Caco-2 (cell line): Measurements from ENCODE around the gene FAM8A1. TPM values are rescaled to one million over a fixed set of nuclear protein-coding genes. Genes with fewer than 3 reads are reported as not detected.

Experiments
- BruUV-seq: library from RNA; stranded (reverse); fragments of 400-500 nt; replicated peaks from 2 replicates; lab custom pipeline; 2021; lab: Mats Ljungman, UMichigan
- CTCF ChIA-PET: fragments of 300-600 bp; sonication (Branson Sonifier 250); formaldehyde crosslinking; loops from one replicate; lab custom pipeline; 2022; ENCODE audit warnings: antibody characterized with exemption; lab: Charles Lee
- POLR2A ChIA-PET: fragments of 300-600 bp; sonication (Branson Sonifier 250); formaldehyde crosslinking; loops from one replicate; lab custom pipeline; 2022; ENCODE audit warnings: antibody characterized with exemption; lab: Charles Lee
- DNase-seq, 2 experiments: peaks; one replicate each; pipeline versions ENCODE4 v3.0.0 to v3.0.0-alpha.2; 2020 to 2022
- H3K27me3 ChIP-seq: replicated peaks from 2 replicates; pipeline ENCODE4 v1.6.0; 2011; ENCODE audit warnings: low read length; ENCODE audit not compliant: control insufficient read depth, insufficient read depth
- H3K36me3 ChIP-seq: 2 replicates; pipeline ENCODE4 v1.5.1; 2011; ENCODE audit warnings: low read length; ENCODE audit not compliant: control insufficient read depth, insufficient read depth
- H3K4me1 ChIP-seq: fragments of 250-450 bp; sonication (Bioruptor Pico); 2 replicates; pipeline ENCODE4 v1.5.1; 2020; ENCODE audit warnings: mild to moderate bottlenecking
- H3K4me3 ChIP-seq: 2 replicates; pipeline ENCODE4 v1.5.1; 2011; ENCODE audit warnings: low read depth, mild to moderate bottlenecking, control low read depth, low read length
- H3K9me3 ChIP-seq: fragments of 250-450 bp; sonication (Bioruptor Pico); 2 replicates; pipeline ENCODE4 v1.5.1; 2020; ENCODE audit warnings: mild to moderate bottlenecking, moderate library complexity
- H3K27ac Mint-ChIP-seq: one replicate; pipeline ENCODE4 v1.8.0; 2022; ENCODE audit warnings: mixed read lengths; ENCODE audit not compliant: unreplicated experiment
- H3K27me3 Mint-ChIP-seq: one replicate; pipeline ENCODE4 v1.8.0; 2022; ENCODE audit warnings: mixed read lengths; ENCODE audit not compliant: insufficient read depth, unreplicated experiment
- H3K36me3 Mint-ChIP-seq: one replicate; pipeline ENCODE4 v1.8.0; 2022; ENCODE audit warnings: mild to moderate bottlenecking, mixed read lengths; ENCODE audit not compliant: insufficient read depth, unreplicated experiment
- H3K4me1 Mint-ChIP-seq: one replicate; pipeline ENCODE4 v1.8.0; 2022; ENCODE audit warnings: low read depth, mixed read lengths; ENCODE audit not compliant: unreplicated experiment
- H3K4me3 Mint-ChIP-seq: one replicate; pipeline ENCODE4 v1.8.0; 2022; ENCODE audit warnings: mild to moderate bottlenecking, moderate library complexity, mixed read lengths; ENCODE audit not compliant: unreplicated experiment
- H3K9me3 Mint-ChIP-seq: one replicate; pipeline ENCODE4 v1.8.0; 2022; ENCODE audit warnings: mixed read lengths; ENCODE audit not compliant: unreplicated experiment
- CTCF ChIP-seq, 2 experiments: fragments of 200-600 bp in 1 of 2; IDR thresholded peaks; 1 replicate in 1 of 2; 2 replicates in 1 of 2; pipeline versions ENCODE4 v1.5.1 to v1.8.0; 2011 to 2022; ENCODE audit warnings: antibody characterized with exemption in 1 of 2, control low read depth in 1 of 2, inconsistent platforms in 1 of 2, low read depth in 1 of 2, low read length in 1 of 2, mild to moderate bottlenecking in 1 of 2, moderate library complexity in 1 of 2; ENCODE audit not compliant: insufficient read depth in 1 of 2, severe bottlenecking in 1 of 2, unreplicated experiment in 1 of 2
- intact Hi-C: fragments of 100-400 bp; cut with micrococcal nuclease; formaldehyde crosslinking; loops from one replicate; pipeline ENCODE4 v1.10.0; 2022; ENCODE audit not compliant: unreplicated experiment
- total RNA-seq: library from RNA; stranded (reverse); gene quantifications from 2 replicates; pipeline ENCODE4 v1.2.3, GENCODE V29; 2022

The FAM8A1 gene
- total RNA-seq, 1 experiment from 2014 or later = 18.9 TPM

- H3K4me3 ChIP-seq = no peak overlapping the region
- Mint-ChIP-seq H3K9me3 (no peaks in the 10 kb centered on the region), H3K27me3 (no peaks in the 10 kb centered on the region), H3K36me3 (peaks cover 78% of the 10 kb centered on the region), H3K4me3 (no peak overlapping the region), H3K4me1 (no peaks in the 10 kb centered on the region), H3K27ac (no peak overlapping the region)
- no peaks in the 10 kb centered on the region for H3K27me3 ChIP-seq
- ChIA-PET POLR2A (no interaction called here), CTCF (no interaction called here)
- TF ChIP-seq CTCF (IDR thresholded peaks at IDR 0.05; ENCODE audit: insufficient read depth in 1 of 2, low read depth in 1 of 2, low read length in 1 of 2, severe bottlenecking in 1 of 2, unreplicated experiment in 1 of 2) = no peak
- H3K36me3 ChIP-seq = no peaks in the 10 kb centered on the region
- no peaks in the 10 kb centered on the region for H3K4me1 ChIP-seq
- no peak for DNase-seq
- BruUV-seq = no TSS peak
- intact Hi-C loops = no loop called here
- H3K9me3 ChIP-seq = no peaks in the 10 kb centered on the region
Measured at GRCh38 chr6:17621003-17621402, 20.9 kb downstream of the FAM8A1 start.

GRCh38 chr6:17622144-17622543 lies 22.0 kb downstream of the FAM8A1 start:
- ChIA-PET POLR2A (no interaction called here), CTCF (no interaction called here)
- DNase-seq = no peak
- no peak overlapping the region for H3K4me3 ChIP-seq
- BruUV-seq = no TSS peak
- Mint-ChIP-seq H3K27me3 (no peaks in the 10 kb centered on the region), H3K36me3 (peaks cover 76% of the 10 kb centered on the region), H3K4me3 (no peak overlapping the region), H3K4me1 (no peaks in the 10 kb centered on the region), H3K9me3 (no peaks in the 10 kb centered on the region), H3K27ac (no peak overlapping the region)
- no peak for TF ChIP-seq CTCF (IDR thresholded peaks at IDR 0.05; ENCODE audit: insufficient read depth in 1 of 2, low read depth in 1 of 2, low read length in 1 of 2, severe bottlenecking in 1 of 2, unreplicated experiment in 1 of 2)
- intact Hi-C loops = no loop called here
- H3K27me3 ChIP-seq = no peaks in the 10 kb centered on the region
- no peaks in the 10 kb centered on the region for H3K36me3 ChIP-seq
- no peaks in the 10 kb centered on the region for H3K4me1 ChIP-seq
- H3K9me3 ChIP-seq = no peaks in the 10 kb centered on the region

- no peak for DNase-seq
- ChIA-PET POLR2A (no interaction called here), CTCF (no interaction called here)
- no peaks in the 10 kb centered on the region for H3K27me3 ChIP-seq
- Mint-ChIP-seq H3K27me3 (no peaks in the 10 kb centered on the region), H3K36me3 (peaks cover 80% of the 10 kb centered on the region), H3K9me3 (no peaks in the 10 kb centered on the region), H3K27ac (no peak overlapping the region), H3K4me3 (no peak overlapping the region), H3K4me1 (no peaks in the 10 kb centered on the region)
- intact Hi-C loops = no loop called here
- H3K4me3 ChIP-seq = no peak overlapping the region
- no peak for TF ChIP-seq CTCF (IDR thresholded peaks at IDR 0.05; ENCODE audit: insufficient read depth in 1 of 2, low read depth in 1 of 2, low read length in 1 of 2, severe bottlenecking in 1 of 2, unreplicated experiment in 1 of 2)
- H3K9me3 ChIP-seq = no peaks in the 10 kb centered on the region
- BruUV-seq = no TSS peak
- peaks cover 3% of the 10 kb centered on the region for H3K36me3 ChIP-seq
- no peaks in the 10 kb centered on the region for H3K4me1 ChIP-seq
Measured at GRCh38 chr6:17624396-17624795, 24.3 kb downstream of the FAM8A1 start.
